ENCODE data around the gene WNT7A.

The WNT7A gene

GRCh38 chr3:13815088-13815683 is 64.7 kb downstream of the WNT7A start:
- no peak overlapping the region for H3K9ac ChIP-seq (ENCODE audit: low read length)
- H3K18ac ChIP-seq (ENCODE audit: low read length): no peak overlapping the region
- peaks cover 2% of the 10 kb centered on the region for H3K27me3 ChIP-seq (ENCODE audit: insufficient read depth, low read length)
- peaks cover 42% of the 10 kb centered on the region for H3K9me3 ChIP-seq (ENCODE audit: insufficient read depth, low read depth, low read length)
- no peaks in the 10 kb centered on the region for H3K36me3 ChIP-seq (ENCODE audit: control insufficient read depth in 1 of 2, insufficient read depth in 2 of 2, low read length in 2 of 2)
- no CpG with 5 or more reads among the region's 3 CpGs for WGBS (ENCODE audit: extremely low coverage, insufficient coverage, insufficient read length)
- H4K12ac ChIP-seq (ENCODE audit: low read depth, low read length): no peak overlapping the region
- DNase-seq: no peak
- no peak overlapping the region for H3K27ac ChIP-seq (ENCODE audit: low read depth, low read length)
- no peak overlapping the region for H3K23ac ChIP-seq (ENCODE audit: low read length)
- no peaks in the 10 kb centered on the region for H3K79me2 ChIP-seq (ENCODE audit: control insufficient read depth, insufficient read depth, low read length, poor library complexity)
- no peak overlapping the region for H2AK5ac ChIP-seq (ENCODE audit: low read length)
- no peak overlapping the region for H3K14ac ChIP-seq (ENCODE audit: low read length)
- no peaks in the 10 kb centered on the region for H3K4me1 ChIP-seq (ENCODE audit: control insufficient read depth in 1 of 2, insufficient read depth in 2 of 2, low read length in 2 of 2)
- no peak overlapping the region for H4K91ac ChIP-seq (ENCODE audit: low read depth, low read length)
- H2BK5ac ChIP-seq (ENCODE audit: low read depth, low read length, poor library complexity): no peak overlapping the region
- H2BK120ac ChIP-seq (ENCODE audit: insufficient read depth, low read length, poor library complexity): no peak overlapping the region
- no peak overlapping the region for H3K4me3 ChIP-seq (ENCODE audit: low read depth, low read length)
- H3K4ac ChIP-seq (ENCODE audit: low read depth, low read length): no peak overlapping the region
- no peak overlapping the region for H2BK12ac ChIP-seq (ENCODE audit: low read length)
- no peak overlapping the region for H2AFZ ChIP-seq (ENCODE audit: insufficient read depth, low read length, poor library complexity)
- no peak overlapping the region for H3K4me2 ChIP-seq (ENCODE audit: low read length)
- H4K8ac ChIP-seq (ENCODE audit: low read depth, low read length): no peak overlapping the region
- no peaks in the 10 kb centered on the region for H3K79me1 ChIP-seq (ENCODE audit: low read length)

GRCh38 chr3:13812034-13812471 is 67.8 kb downstream of the WNT7A start:
- Histone ChIP-seq H2AK5ac (ENCODE audit: low read length) (no peak overlapping the region), H3K14ac (ENCODE audit: low read length) (no peak overlapping the region), H3K4ac (ENCODE audit: low read depth, low read length) (no peak overlapping the region), H3K9me3 (ENCODE audit: insufficient read depth, low read depth, low read length) (peaks cover 39% of the 10 kb centered on the region), H3K4me3 (ENCODE audit: low read depth, low read length) (no peak overlapping the region), H3K23ac (ENCODE audit: low read length) (no peak overlapping the region), H2AFZ (ENCODE audit: insufficient read depth, low read length, poor library complexity) (no peak overlapping the region), H3K27ac (ENCODE audit: low read depth, low read length) (no peak overlapping the region), H3K4me2 (ENCODE audit: low read length) (no peak overlapping the region), H2BK5ac (ENCODE audit: low read depth, low read length, poor library complexity) (no peak overlapping the region), H2BK12ac (ENCODE audit: low read length) (no peak overlapping the region), H3K27me3 (ENCODE audit: insufficient read depth, low read length) (peaks cover 2% of the 10 kb centered on the region), H3K18ac (ENCODE audit: low read length) (no peak overlapping the region), H3K79me2 (ENCODE audit: control insufficient read depth, insufficient read depth, low read length, poor library complexity) (no peaks in the 10 kb centered on the region), H3K4me1 (ENCODE audit: control insufficient read depth in 1 of 2, insufficient read depth in 2 of 2, low read length in 2 of 2) (no peaks in the 10 kb centered on the region), H2BK120ac (ENCODE audit: insufficient read depth, low read length, poor library complexity) (no peak overlapping the region), H3K36me3 (ENCODE audit: control insufficient read depth in 1 of 2, insufficient read depth in 2 of 2, low read length in 2 of 2) (no peaks in the 10 kb centered on the region), H4K91ac (ENCODE audit: low read depth, low read length) (no peak overlapping the region), H3K9ac (ENCODE audit: low read length) (no peak overlapping the region), H4K8ac (ENCODE audit: low read depth, low read length) (no peak overlapping the region), H4K12ac (ENCODE audit: low read depth, low read length) (no peak overlapping the region), H3K79me1 (ENCODE audit: low read length) (no peaks in the 10 kb centered on the region)
- no CpG with 5 or more reads among the region's 11 CpGs for WGBS (ENCODE audit: extremely low coverage, insufficient coverage, insufficient read length)
- DNase-seq: no peak

GRCh38 chr3:13811614-13812013 is 68.3 kb downstream of the WNT7A start:
- H3K4ac ChIP-seq (ENCODE audit: low read depth, low read length): no peak overlapping the region
- H4K91ac ChIP-seq (ENCODE audit: low read depth, low read length): no peak overlapping the region
- no peaks in the 10 kb centered on the region for H3K36me3 ChIP-seq (ENCODE audit: control insufficient read depth in 1 of 2, insufficient read depth in 2 of 2, low read length in 2 of 2)
- H2AFZ ChIP-seq (ENCODE audit: insufficient read depth, low read length, poor library complexity): no peak overlapping the region
- H3K9me3 ChIP-seq (ENCODE audit: insufficient read depth, low read depth, low read length): peaks cover 35% of the 10 kb centered on the region
- H3K23ac ChIP-seq (ENCODE audit: low read length): no peak overlapping the region
- H4K8ac ChIP-seq (ENCODE audit: low read depth, low read length): no peak overlapping the region
- no peak overlapping the region for H3K9ac ChIP-seq (ENCODE audit: low read length)
- no peak overlapping the region for H3K4me2 ChIP-seq (ENCODE audit: low read length)
- WGBS (ENCODE audit: extremely low coverage, insufficient coverage, insufficient read length): no CpG with 5 or more reads among the region's 8 CpGs
- H2BK120ac ChIP-seq (ENCODE audit: insufficient read depth, low read length, poor library complexity): no peak overlapping the region
- no peaks in the 10 kb centered on the region for H3K4me1 ChIP-seq (ENCODE audit: control insufficient read depth in 1 of 2, insufficient read depth in 2 of 2, low read length in 2 of 2)
- H3K14ac ChIP-seq (ENCODE audit: low read length): no peak overlapping the region
- no peak overlapping the region for H2BK12ac ChIP-seq (ENCODE audit: low read length)
- H3K4me3 ChIP-seq (ENCODE audit: low read depth, low read length): no peak overlapping the region
- no peak overlapping the region for H2AK5ac ChIP-seq (ENCODE audit: low read length)
- H3K79me1 ChIP-seq (ENCODE audit: low read length): no peaks in the 10 kb centered on the region
- no peak overlapping the region for H3K27ac ChIP-seq (ENCODE audit: low read depth, low read length)
- peaks cover 2% of the 10 kb centered on the region for H3K27me3 ChIP-seq (ENCODE audit: insufficient read depth, low read length)
- no peak overlapping the region for H4K12ac ChIP-seq (ENCODE audit: low read depth, low read length)
- no peak overlapping the region for H3K18ac ChIP-seq (ENCODE audit: low read length)
- DNase-seq: no peak
- no peak overlapping the region for H2BK5ac ChIP-seq (ENCODE audit: low read depth, low read length, poor library complexity)
- no peaks in the 10 kb centered on the region for H3K79me2 ChIP-seq (ENCODE audit: control insufficient read depth, insufficient read depth, low read length, poor library complexity)

- no peak overlapping the region for H3K18ac ChIP-seq (ENCODE audit: low read length)
- H3K79me2 ChIP-seq (ENCODE audit: control insufficient read depth, insufficient read depth, low read length, poor library complexity): no peaks in the 10 kb centered on the region
- H2AFZ ChIP-seq (ENCODE audit: insufficient read depth, low read length, poor library complexity): no peak overlapping the region
- peaks cover 9% of the 10 kb centered on the region for H3K9me3 ChIP-seq (ENCODE audit: insufficient read depth, low read depth, low read length)
- no peak overlapping the region for H3K9ac ChIP-seq (ENCODE audit: low read length)
- no peaks in the 10 kb centered on the region for H3K79me1 ChIP-seq (ENCODE audit: low read length)
- H4K12ac ChIP-seq (ENCODE audit: low read depth, low read length): no peak overlapping the region
- H3K14ac ChIP-seq (ENCODE audit: low read length): no peak overlapping the region
- H2BK12ac ChIP-seq (ENCODE audit: low read length): no peak overlapping the region
- no peak overlapping the region for H4K8ac ChIP-seq (ENCODE audit: low read depth, low read length)
- no peaks in the 10 kb centered on the region for H3K4me1 ChIP-seq (ENCODE audit: control insufficient read depth in 1 of 2, insufficient read depth in 2 of 2, low read length in 2 of 2)
- H2BK120ac ChIP-seq (ENCODE audit: insufficient read depth, low read length, poor library complexity): no peak overlapping the region
- H3K23ac ChIP-seq (ENCODE audit: low read length): no peak overlapping the region
- no peak overlapping the region for H3K4me3 ChIP-seq (ENCODE audit: low read depth, low read length)
- WGBS (ENCODE audit: extremely low coverage, insufficient coverage, insufficient read length): no CpG with 5 or more reads among the region's 8 CpGs
- H3K4me2 ChIP-seq (ENCODE audit: low read length): no peak overlapping the region
- no peak overlapping the region for H3K4ac ChIP-seq (ENCODE audit: low read depth, low read length)
- H2AK5ac ChIP-seq (ENCODE audit: low read length): no peak overlapping the region
- H3K27ac ChIP-seq (ENCODE audit: low read depth, low read length): no peak overlapping the region
- no peak overlapping the region for H4K91ac ChIP-seq (ENCODE audit: low read depth, low read length)
- no peaks in the 10 kb centered on the region for H3K27me3 ChIP-seq (ENCODE audit: insufficient read depth, low read length)
- H2BK5ac ChIP-seq (ENCODE audit: low read depth, low read length, poor library complexity): no peak overlapping the region
- no peaks in the 10 kb centered on the region for H3K36me3 ChIP-seq (ENCODE audit: control insufficient read depth in 1 of 2, insufficient read depth in 2 of 2, low read length in 2 of 2)
- no peak for DNase-seq
Observed at GRCh38 chr3:13808550-13808949, 71.3 kb downstream of the WNT7A start.
